GM23248 (cell line): ENCODE results near the gene C1QB. TPM values are rescaled to one million over a fixed set of nuclear protein-coding genes. Genes with fewer than 3 reads are reported as not detected.

Experiments
- DNase-seq: peaks from one replicate; pipeline ENCODE4 v3.0.0-alpha.2; 2015
- H2AFZ ChIP-seq: fragments of 200-600 bp; sonication (generic); 2 replicates; pipeline ENCODE4 v1.6.1; 2016; ENCODE audit warnings: antibody characterized with exemption
- H3F3A ChIP-seq: fragments of 200-600 bp; sonication (generic); 2 replicates; pipeline ENCODE4 v1.6.1; 2016; ENCODE audit warnings: mild to moderate bottlenecking, antibody characterized with exemption, mixed run types; ENCODE audit not compliant: insufficient read depth
- H3K27ac ChIP-seq: fragments of 200-600 bp; sonication (generic); 2 replicates; pipeline ENCODE4 v1.5.1; 2016; ENCODE audit warnings: mild to moderate bottlenecking
- H3K27me3 ChIP-seq: fragments of 200-600 bp; sonication (generic); replicated peaks from 2 replicates; pipeline ENCODE4 v1.6.1; 2016; ENCODE audit warnings: mild to moderate bottlenecking; ENCODE audit not compliant: insufficient read depth
- H3K36me3 ChIP-seq: fragments of 200-600 bp; sonication (generic); 2 replicates; pipeline ENCODE4 v1.6.1; 2016; ENCODE audit warnings: low read depth, mild to moderate bottlenecking
- H3K4me1 ChIP-seq: fragments of 200-600 bp; sonication (generic); 2 replicates; pipeline ENCODE4 v1.6.1; 2016; ENCODE audit warnings: mild to moderate bottlenecking; ENCODE audit not compliant: insufficient read depth
- H3K4me2 ChIP-seq: fragments of 200-600 bp; sonication (generic); one replicate; pipeline ENCODE4 v1.6.1; 2016; ENCODE audit warnings: mild to moderate bottlenecking; ENCODE audit not compliant: unreplicated experiment
- H3K4me3 ChIP-seq: fragments of 200-600 bp; sonication (generic); 2 replicates; pipeline ENCODE4 v1.5.1; 2016; ENCODE audit warnings: mild to moderate bottlenecking
- H3K79me2 ChIP-seq: fragments of 200-600 bp; sonication (generic); 2 replicates; pipeline ENCODE4 v1.6.1; 2016; ENCODE audit warnings: mild to moderate bottlenecking; ENCODE audit not compliant: insufficient read depth
- H3K9ac ChIP-seq: fragments of 200-600 bp; sonication (generic); 2 replicates; pipeline ENCODE4 v1.6.1; 2016; ENCODE audit warnings: mild to moderate bottlenecking
- H3K9me2 ChIP-seq: fragments of 200-600 bp; sonication (generic); 2 replicates; pipeline ENCODE4 v1.6.1; 2016; ENCODE audit warnings: mixed run types, mild to moderate bottlenecking, moderate library complexity; ENCODE audit not compliant: insufficient read depth
- H3K9me3 ChIP-seq: fragments of 200-600 bp; sonication (generic); one replicate; pipeline ENCODE4 v1.6.1; 2017; ENCODE audit warnings: low read depth
- H4K20me1 ChIP-seq: fragments of 200-600 bp; sonication (generic); 2 replicates; pipeline ENCODE4 v1.6.0; 2016; ENCODE audit not compliant: insufficient read depth
- EZH2 ChIP-seq: fragments of 200-600 bp; sonication (generic); IDR thresholded peaks from 2 replicates; pipeline ENCODE4 v1.6.1; 2018; ENCODE audit warnings: antibody characterized with exemption, mild to moderate bottlenecking; ENCODE audit not compliant: insufficient read depth, poor library complexity, severe bottlenecking
- EZH2phosphoT487 ChIP-seq: fragments of 200-600 bp; sonication (generic); IDR thresholded peaks from 2 replicates; pipeline ENCODE4 v1.6.1; 2018; ENCODE audit warnings: antibody characterized with exemption, moderate library complexity, mild to moderate bottlenecking, low read depth; ENCODE audit not compliant: insufficient read depth
- whole genome bisulfite sequencing, 2 experiments: methylation state at CpG; one replicate each; pipeline ENCODE4 v1.1.6; 2015 to 2017; ENCODE audit warnings: low lambda C conversion rate in 2 of 2, low coverage in 1 of 2; ENCODE audit errors: missing lambda C conversion rate in 2 of 2; 5-methylcytosine and 5-hydroxymethylcytosine counted together
- in situ Hi-C: fragments of 300-500 bp; cut with MboI; formaldehyde crosslinking; loops from 2 replicates; pipeline ENCODE4 v1.15.0; 2020
- polyA plus RNA-seq: library from polyadenylated mRNA; unstranded; fragments of >200 nt; fragmentation: Nextera tagmentation; extraction: Ambion mirVana; gene quantifications from 2 replicates; pipeline ENCODE4 v1.2.1, GENCODE V29; 2016
- total RNA-seq: library from RNA; depleted of rRNA; stranded (reverse); fragments of >200 nt; shearing (Covaris generic); gene quantifications from 2 replicates; pipeline ENCODE4 v1.2.3, GENCODE V29; 2014

C1QB gene
- total and polyA plus RNA-seq, 2 experiments from 2014 or later = not detected

GRCh38 chr1:22708777-22709176, 55.7 kb downstream of the C1QB start:
- no peaks in the 10 kb centered on the region for H3K9me2 ChIP-seq
- no peak overlapping the region for H3K9ac ChIP-seq
- no peak overlapping the region for H3K4me3 ChIP-seq
- H3K36me3 ChIP-seq = no peaks in the 10 kb centered on the region
- H2AFZ ChIP-seq = no peak overlapping the region
- DNase-seq = no peak
- in situ Hi-C loops = loop anchor here (10.0 kb wide), 1 partner anchor 176 kb away; no protein-coding TSS in a partner anchor
- H3K27me3 ChIP-seq = no peaks in the 10 kb centered on the region; the same call in 1 of the 2 replicates
- no peaks in the 10 kb centered on the region for H3F3A ChIP-seq
- no peaks in the 10 kb centered on the region for H3K79me2 ChIP-seq
- no peaks in the 10 kb centered on the region for H3K4me1 ChIP-seq
- no peaks in the 10 kb centered on the region for H4K20me1 ChIP-seq
- no peak overlapping the region for H3K27ac ChIP-seq
- no peaks in the 10 kb centered on the region for H3K9me3 ChIP-seq
- no peak overlapping the region for H3K4me2 ChIP-seq
- TF ChIP-seq EZH2phosphoT487 (no peak), EZH2 (no peak)

- in situ Hi-C loops = loop anchor here (10.0 kb wide), 1 partner anchor 176 kb away; no protein-coding TSS in a partner anchor
- H3K27ac ChIP-seq = no peak overlapping the region
- H4K20me1 ChIP-seq = no peaks in the 10 kb centered on the region
- H3K36me3 ChIP-seq = no peaks in the 10 kb centered on the region
- no peaks in the 10 kb centered on the region; the same call in 1 of the 2 replicates for H3K27me3 ChIP-seq
- no peak overlapping the region for H2AFZ ChIP-seq
- no peaks in the 10 kb centered on the region for H3F3A ChIP-seq
- no peaks in the 10 kb centered on the region for H3K79me2 ChIP-seq
- no peak overlapping the region for H3K4me2 ChIP-seq
- no peaks in the 10 kb centered on the region for H3K4me1 ChIP-seq
- WGBS, 2 experiments = 85 to 95% methylated on average over 3 of the region's 3 CpGs
- TF ChIP-seq EZH2 (no peak), EZH2phosphoT487 (no peak)
- H3K9me3 ChIP-seq = no peaks in the 10 kb centered on the region
- no peak overlapping the region for H3K4me3 ChIP-seq
- no peak overlapping the region for H3K9ac ChIP-seq
- no peaks in the 10 kb centered on the region for H3K9me2 ChIP-seq
- DNase-seq = peak; percentile 29
Observed at GRCh38 chr1:22709227-22709626, 56.2 kb downstream of the C1QB start.

GRCh38 chr1:22709891-22710700, 57.1 kb downstream of the C1QB start:
- H3K9ac ChIP-seq = 0 out of 2 replicates have a peak overlapping the region, but pooled peaks have one; percentile 21
- H3K27ac ChIP-seq = no peak overlapping the region
- no peaks in the 10 kb centered on the region for H3K79me2 ChIP-seq
- peak overlapping the region; percentile 67 for H3K4me3 ChIP-seq
- no peaks in the 10 kb centered on the region for H3K9me2 ChIP-seq
- H2AFZ ChIP-seq = peak overlapping the region; percentile 62
- peak; percentile 81 for DNase-seq
- no peaks in the 10 kb centered on the region for H3F3A ChIP-seq
- H4K20me1 ChIP-seq = no peaks in the 10 kb centered on the region
- H3K36me3 ChIP-seq = no peaks in the 10 kb centered on the region
- no peaks in the 10 kb centered on the region; the same call in 1 of the 2 replicates for H3K27me3 ChIP-seq
- 5 to 10% methylated on average over 19 to 45 of the region's 50 CpGs for WGBS, 2 experiments
- peak overlapping the region; percentile 62 for H3K4me2 ChIP-seq
- no peaks in the 10 kb centered on the region for H3K4me1 ChIP-seq
- TF ChIP-seq EZH2phosphoT487 (no peak), EZH2 (no peak)
- no peaks in the 10 kb centered on the region for H3K9me3 ChIP-seq
- in situ Hi-C loops = loop anchor here (10.0 kb wide), 1 partner anchor 175 kb away; no protein-coding TSS in a partner anchor

- Histone ChIP-seq H3K4me1 (no peaks in the 10 kb centered on the region), H3F3A (no peaks in the 10 kb centered on the region), H3K4me2 (peak within 1 kb of the TSS; percentile 62), H3K4me3 (peak within 1 kb of the TSS; percentile 67), H4K20me1 (no peaks in the 10 kb centered on the region), H2AFZ (peak within 1 kb of the TSS; percentile 62), H3K36me3 (no peaks in the 10 kb centered on the region), H3K27ac (no peak within 1 kb of the TSS), H3K9me2 (no peaks in the 10 kb centered on the region), H3K9me3 (no peaks in the 10 kb centered on the region), H3K9ac (0 out of 2 replicates have a peak within 1 kb of the TSS, but pooled peaks have one; percentile 21), H3K79me2 (no peaks in the 10 kb centered on the region), H3K27me3 (no peaks in the 10 kb centered on the region; the same call in 1 of the 2 replicates)
- TF ChIP-seq EZH2 (no peak), EZH2phosphoT487 (no peak)
- WGBS, 2 experiments = no CpG with 5 or more reads among the region's 55 CpGs
- peak; percentile 75 for DNase-seq
- in situ Hi-C loops = no loop called here
Observed at GRCh38 chr1:22710701-22711049, 57.6 kb downstream of the C1QB start, which contains the start of gene EPHB2. EPHB2 (plus strand) TSS chr1:22710839; CDS start chr1:22710983, 144 bp downstream.
